ENCODE measurements around the gene SUOX.

SUOX gene

GRCh38 chr12:56029666-56030293 is 32.7 kb downstream of the SUOX start:
- H3K9ac ChIP-seq (ENCODE audit: low read length) = no peak overlapping the region
- H2AFZ ChIP-seq (ENCODE audit: low read depth, low read length) = no peak overlapping the region
- no peaks in the 10 kb centered on the region for H3K79me2 ChIP-seq (ENCODE audit: low read length)
- H3K36me3 ChIP-seq (replicated peaks; ENCODE audit: low read depth, low read length) = no peaks in the 10 kb centered on the region
- no peaks in the 10 kb centered on the region for H4K20me1 ChIP-seq (ENCODE audit: insufficient read depth, low read length)
- no peaks in the 10 kb centered on the region for H3K27me3 ChIP-seq (ENCODE audit: low read depth, low read length)
- no peaks in the 10 kb centered on the region for H3K9me3 ChIP-seq (ENCODE audit: insufficient read depth, low read length)
- no peak overlapping the region for H3K27ac ChIP-seq (ENCODE audit: low read length)
- TF ChIP-seq EZH2phosphoT487 (IDR thresholded peaks at IDR 0.05; ENCODE audit: low read depth) = no peak
- TF ChIP-seq, protein P1, sequence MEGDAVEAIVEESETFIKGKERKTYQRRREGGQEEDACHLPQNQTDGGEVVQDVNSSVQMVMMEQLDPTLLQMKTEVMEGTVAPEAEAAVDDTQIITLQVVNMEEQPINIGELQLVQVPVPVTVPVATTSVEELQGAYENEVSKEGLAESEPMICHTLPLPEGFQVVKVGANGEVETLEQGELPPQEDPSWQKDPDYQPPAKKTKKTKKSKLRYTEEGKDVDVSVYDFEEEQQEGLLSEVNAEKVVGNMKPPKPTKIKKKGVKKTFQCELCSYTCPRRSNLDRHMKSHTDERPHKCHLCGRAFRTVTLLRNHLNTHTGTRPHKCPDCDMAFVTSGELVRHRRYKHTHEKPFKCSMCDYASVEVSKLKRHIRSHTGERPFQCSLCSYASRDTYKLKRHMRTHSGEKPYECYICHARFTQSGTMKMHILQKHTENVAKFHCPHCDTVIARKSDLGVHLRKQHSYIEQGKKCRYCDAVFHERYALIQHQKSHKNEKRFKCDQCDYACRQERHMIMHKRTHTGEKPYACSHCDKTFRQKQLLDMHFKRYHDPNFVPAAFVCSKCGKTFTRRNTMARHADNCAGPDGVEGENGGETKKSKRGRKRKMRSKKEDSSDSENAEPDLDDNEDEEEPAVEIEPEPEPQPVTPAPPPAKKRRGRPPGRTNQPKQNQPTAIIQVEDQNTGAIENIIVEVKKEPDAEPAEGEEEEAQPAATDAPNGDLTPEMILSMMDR (IDR thresholded peaks at IDR 0.05; ENCODE audit: low read depth, low read length) = peak; percentile 69
- H3K4me1 ChIP-seq (ENCODE audit: low read length) = no peaks in the 10 kb centered on the region
- no peak overlapping the region for H3K4me2 ChIP-seq (ENCODE audit: low read length)
- H3K4me3 ChIP-seq (ENCODE audit: low read length) = no peak overlapping the region

GRCh38 chr12:56031987-56032386 is 34.9 kb downstream of the SUOX start:
- TF ChIP-seq EZH2phosphoT487 (IDR thresholded peaks at IDR 0.05; ENCODE audit: low read depth) = no peak
- TF ChIP-seq, protein P1 (IDR thresholded peaks at IDR 0.05; ENCODE audit: low read depth, low read length) = no peak
- no peaks in the 10 kb centered on the region for H4K20me1 ChIP-seq (ENCODE audit: insufficient read depth, low read length)
- no peaks in the 10 kb centered on the region for H3K27me3 ChIP-seq (ENCODE audit: low read depth, low read length)

DNA sequence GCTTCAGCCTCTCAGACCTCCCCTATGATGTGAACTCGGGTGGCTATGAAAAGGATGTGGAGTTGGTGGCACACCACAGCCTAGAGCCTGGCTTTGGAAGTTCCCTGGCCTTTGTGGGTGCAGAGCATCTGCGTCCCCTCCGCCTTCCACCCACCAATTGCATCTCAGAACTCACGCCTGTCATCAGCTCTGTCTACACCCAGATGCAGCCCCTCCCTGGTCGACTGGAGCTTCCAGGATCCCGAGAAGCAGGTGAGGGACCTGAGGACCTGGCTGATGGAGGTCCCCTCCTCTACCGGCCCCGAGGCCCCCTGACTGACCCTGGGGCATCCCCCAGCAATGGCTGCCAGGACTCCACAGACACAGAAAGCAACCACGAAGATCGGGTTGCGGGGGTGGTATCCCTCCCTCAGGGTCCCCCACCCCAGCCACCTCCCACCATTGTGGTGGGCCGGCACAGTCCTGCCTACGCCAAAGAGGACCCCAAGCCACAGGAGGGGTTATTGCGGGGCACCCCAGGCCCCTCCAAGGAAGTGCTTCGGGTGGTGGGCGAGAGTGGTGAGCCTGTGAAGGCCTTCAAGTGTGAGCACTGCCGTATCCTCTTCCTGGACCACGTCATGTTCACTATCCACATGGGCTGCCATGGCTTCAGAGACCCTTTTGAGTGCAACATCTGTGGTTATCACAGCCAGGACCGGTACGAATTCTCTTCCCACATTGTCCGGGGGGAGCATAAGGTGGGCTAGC is 37.7 kb downstream of the SUOX start:
- Histone ChIP-seq H3K9ac (ENCODE audit: low read length) (no peak overlapping the region), H3K4me3 (ENCODE audit: low read length) (no peak overlapping the region), H3K4me1 (ENCODE audit: low read length) (no peaks in the 10 kb centered on the region), H3K36me3 (replicated peaks; ENCODE audit: low read depth, low read length) (no peaks in the 10 kb centered on the region), H3K4me2 (ENCODE audit: low read length) (no peak overlapping the region), H3K9me3 (ENCODE audit: insufficient read depth, low read length) (no peaks in the 10 kb centered on the region), H2AFZ (ENCODE audit: low read depth, low read length) (no peak overlapping the region), H3K27ac (ENCODE audit: low read length) (no peak overlapping the region), H3K27me3 (ENCODE audit: low read depth, low read length) (no peaks in the 10 kb centered on the region), H4K20me1 (ENCODE audit: insufficient read depth, low read length) (no peaks in the 10 kb centered on the region), H3K79me2 (ENCODE audit: low read length) (no peaks in the 10 kb centered on the region)
- no peak for TF ChIP-seq EZH2phosphoT487 (IDR thresholded peaks at IDR 0.05; ENCODE audit: low read depth)
- TF ChIP-seq, protein P1 (IDR thresholded peaks at IDR 0.05; ENCODE audit: low read depth, low read length) = no peak

More at GRCh38 chr12:56031987-56032386, 34.9 kb downstream of the SUOX start:
- no peaks in the 10 kb centered on the region for H3K36me3 ChIP-seq (replicated peaks; ENCODE audit: low read depth, low read length)
- H3K4me2 ChIP-seq (ENCODE audit: low read length) = no peak overlapping the region
- no peak overlapping the region for H2AFZ ChIP-seq (ENCODE audit: low read depth, low read length)
- no peak overlapping the region for H3K4me3 ChIP-seq (ENCODE audit: low read length)
- H3K4me1 ChIP-seq (ENCODE audit: low read length) = no peaks in the 10 kb centered on the region
- H3K9me3 ChIP-seq (ENCODE audit: insufficient read depth, low read length) = no peaks in the 10 kb centered on the region
- H3K9ac ChIP-seq (ENCODE audit: low read length) = no peak overlapping the region
- H3K27ac ChIP-seq (ENCODE audit: low read length) = no peak overlapping the region
- H3K79me2 ChIP-seq (ENCODE audit: low read length) = no peaks in the 10 kb centered on the region

DNA sequence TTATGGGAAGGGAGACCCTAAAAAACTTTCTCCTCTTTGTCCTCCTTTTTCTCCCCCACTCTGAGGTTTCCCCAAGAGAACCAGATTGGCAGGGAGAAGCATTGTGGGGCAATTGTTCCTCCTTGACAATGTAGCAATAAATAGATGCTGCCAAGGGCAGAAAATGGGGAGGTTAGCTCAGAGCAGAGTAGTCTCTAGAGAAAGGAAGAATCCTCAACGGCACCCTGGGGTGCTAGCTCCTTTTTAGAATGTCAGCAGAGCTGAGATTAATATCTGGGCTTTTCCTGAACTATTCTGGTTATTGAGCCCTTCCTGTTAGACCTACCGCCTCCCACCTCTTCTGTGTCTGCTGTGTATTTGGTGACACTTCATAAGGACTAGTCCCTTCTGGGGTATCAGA is 40.1 kb downstream of the SUOX start:
- Histone ChIP-seq H3K27me3 (ENCODE audit: low read depth, low read length) (no peaks in the 10 kb centered on the region), H3K36me3 (replicated peaks; ENCODE audit: low read depth, low read length) (no peaks in the 10 kb centered on the region), H3K9ac (ENCODE audit: low read length) (no peak overlapping the region), H3K27ac (ENCODE audit: low read length) (no peak overlapping the region), H2AFZ (ENCODE audit: low read depth, low read length) (no peak overlapping the region), H3K4me3 (ENCODE audit: low read length) (no peak overlapping the region), H3K79me2 (ENCODE audit: low read length) (peaks cover 5% of the 10 kb centered on the region), H3K9me3 (ENCODE audit: insufficient read depth, low read length) (no peaks in the 10 kb centered on the region), H3K4me1 (ENCODE audit: low read length) (peaks cover 6% of the 10 kb centered on the region; the same call in 1 of the 2 replicates), H4K20me1 (ENCODE audit: insufficient read depth, low read length) (no peaks in the 10 kb centered on the region), H3K4me2 (ENCODE audit: low read length) (no peak overlapping the region)
- no peak for TF ChIP-seq EZH2phosphoT487 (IDR thresholded peaks at IDR 0.05; ENCODE audit: low read depth)
- TF ChIP-seq, protein P1 (IDR thresholded peaks at IDR 0.05; ENCODE audit: low read depth, low read length) = no peak
